ENCODE results near the gene HRH3. TPM values are rescaled to one million over a fixed set of nuclear protein-coding genes. Genes with fewer than 3 reads are reported as not detected.

Gene HRH3
- total RNA-seq, 4 donors from 2014 or later = not detected

- no peak overlapping the region for H3K4me3 ChIP-seq
- H3K27ac ChIP-seq = no peak overlapping the region
- no peaks in the 10 kb centered on the region for H3K9me3 ChIP-seq
- H3K27me3 ChIP-seq = no peaks in the 10 kb centered on the region
- peaks cover 27 to 98% (median 35%) of the 10 kb centered on the region in 3 donors for H3K36me3 ChIP-seq
- no peak for TF ChIP-seq POLR2A (IDR thresholded peaks at IDR 0.05)
- H3K4me1 ChIP-seq = no peaks in the 10 kb centered on the region
- intact Hi-C loops (cut with DNase I) = no loop called here
- DNase-seq = no peak
- WGBS, 2 donors = 93 to 98% methylated on average over 9 to 10 of the region's 10 CpGs
These were observed 23.8 kb downstream of the HRH3 start for GRCh38 chr20:62196286-62196685.

GRCh38 chr20:62195736-62196135 is 24.3 kb downstream of the HRH3 start:
- H3K4me3 ChIP-seq = no peak overlapping the region
- H3K27ac ChIP-seq = no peak overlapping the region
- no peaks in the 10 kb centered on the region for H3K9me3 ChIP-seq
- DNase-seq = no peak
- peaks cover 23 to 98% (median 29%) of the 10 kb centered on the region in 3 donors for H3K36me3 ChIP-seq
- intact Hi-C loops (cut with DNase I) = no loop called here
- H3K4me1 ChIP-seq = no peaks in the 10 kb centered on the region
- 86 to 93% methylated on average over 10 of the region's 10 CpGs for WGBS, 2 donors
- no peaks in the 10 kb centered on the region for H3K27me3 ChIP-seq
- TF ChIP-seq POLR2A (IDR thresholded peaks at IDR 0.05) (no peak), CTCF (IDR thresholded peaks at IDR 0.05) (no peak)

- intact Hi-C loops (cut with DNase I) = no loop called here
- Histone ChIP-seq H3K4me3 (no peak overlapping the region), H3K4me1 (no peaks in the 10 kb centered on the region), H3K36me3 (peaks cover 19 to 98% (median 25%) of the 10 kb centered on the region in 3 donors), H3K27ac (no peak overlapping the region), H3K9me3 (no peaks in the 10 kb centered on the region), H3K27me3 (no peaks in the 10 kb centered on the region)
- TF ChIP-seq POLR2A (IDR thresholded peaks at IDR 0.05) = no peak
- TF ChIP-seq CTCF (IDR thresholded peaks at IDR 0.05) = no peak
- DNase-seq = no peak
- WGBS, 2 donors = 79 to 89% methylated on average over 5 to 8 of the region's 8 CpGs
These were observed 25.0 kb downstream of the HRH3 start for GRCh38 chr20:62195075-62195405.

- no peaks in the 10 kb centered on the region for H3K4me1 ChIP-seq
- TF ChIP-seq CTCF (IDR thresholded peaks at IDR 0.05) = no peak
- no peak for TF ChIP-seq POLR2A (IDR thresholded peaks at IDR 0.05)
- DNase-seq = no peak
- intact Hi-C loops (cut with DNase I) = no loop called here
- H3K27me3 ChIP-seq = no peaks in the 10 kb centered on the region
- no peak overlapping the region for H3K4me3 ChIP-seq
- WGBS, 2 donors = 89 to 92% methylated on average over 17 to 21 of the region's 29 CpGs
- H3K9me3 ChIP-seq = no peaks in the 10 kb centered on the region
- H3K27ac ChIP-seq = no peak overlapping the region
- peaks cover 14 to 94% (median 17%) of the 10 kb centered on the region in 3 donors for H3K36me3 ChIP-seq
These were observed 26.7 kb downstream of the HRH3 start for GRCh38 chr20:62193079-62194025.

GRCh38 chr20:62192635-62193034 is 27.4 kb downstream of the HRH3 start:
- intact Hi-C loops (cut with DNase I) = no loop called here
- Histone ChIP-seq H3K27ac (no peak overlapping the region), H3K4me1 (peaks cover 0 to 4% (median 0%) of the 10 kb centered on the region in 3 donors), H3K9me3 (no peaks in the 10 kb centered on the region), H3K27me3 (no peaks in the 10 kb centered on the region), H3K36me3 (peaks cover 7 to 87% (median 10%) of the 10 kb centered on the region in 3 donors), H3K4me3 (no peak overlapping the region)
- TF ChIP-seq CTCF (IDR thresholded peaks at IDR 0.05) = no peak
- TF ChIP-seq POLR2A (IDR thresholded peaks at IDR 0.05) = no peak
- 82 to 93% methylated on average over 3 to 8 of the region's 10 CpGs for WGBS, 2 donors
- DNase-seq = no peak

Measured in esophagus squamous epithelium (tissue), 5 donors.